Stimulated activated CD8-positive, alpha-beta memory T cell treated with anti-CD3 and anti-CD28 coated beads, Interleukin-7, amount 100 ng/mL, for 4 hours (primary cell): Measurements from ENCODE around the gene ANKS6.
"Not testable (repeated sequence)": the region's sequence is repeated elsewhere in the genome, so short reads cannot be mapped to it uniquely, and the experiment has no call there.

ENCODE experiments used
- DNase-seq, 2 donors: peaks; one replicate each; pipeline ENCODE4 v3.0.0-alpha.2; 2020; ENCODE audit warnings: low read depth in 2 of 2

ANKS6 gene

DNA sequence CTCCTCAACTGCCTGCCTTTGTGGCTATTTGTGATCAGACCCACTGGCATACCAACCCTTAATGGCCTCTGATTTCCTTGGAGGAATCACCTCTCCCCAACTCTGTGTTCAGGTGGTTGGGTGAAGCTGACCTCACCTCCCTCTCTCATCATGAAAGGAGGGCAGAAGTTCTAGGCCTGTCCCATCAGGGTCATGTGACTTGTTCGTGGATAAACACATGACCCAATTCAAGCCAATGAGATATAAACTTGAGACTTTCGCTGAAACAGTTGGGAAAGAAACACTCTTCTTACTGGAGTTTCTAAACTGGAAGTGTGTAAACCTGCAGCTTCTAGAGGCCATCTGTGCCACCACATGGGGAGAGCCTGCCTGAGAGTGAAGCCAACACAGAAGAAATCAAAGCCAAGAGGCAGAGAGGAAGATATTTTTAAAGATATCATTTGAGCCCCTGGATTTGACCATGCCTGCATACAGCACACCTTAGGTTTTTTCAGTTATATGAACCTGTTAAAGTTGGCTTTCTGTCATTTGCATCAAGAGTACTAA is 93.4 kb downstream of the ANKS6 start:
- no peak for DNase-seq

DNA sequence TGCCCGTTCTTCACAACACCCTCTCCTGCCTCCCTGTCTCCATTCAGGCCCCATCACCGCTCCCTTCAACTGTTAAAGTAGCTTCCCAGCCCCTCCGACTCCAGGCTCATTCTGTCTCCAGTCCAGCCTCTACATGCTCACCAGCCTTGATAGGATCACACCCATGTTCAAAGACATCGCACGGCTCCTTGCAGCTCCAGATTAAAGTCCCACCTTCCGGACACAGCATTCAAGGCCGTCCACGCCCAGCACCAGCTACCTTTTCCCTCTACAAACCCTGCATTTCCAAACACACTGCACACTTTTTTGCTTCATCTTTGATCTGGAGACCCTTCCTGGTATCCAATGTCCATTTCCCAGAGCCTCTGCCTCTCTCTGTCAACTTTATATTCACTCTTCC is 94.0 kb downstream of the ANKS6 start:
- no peak for DNase-seq

DNA sequence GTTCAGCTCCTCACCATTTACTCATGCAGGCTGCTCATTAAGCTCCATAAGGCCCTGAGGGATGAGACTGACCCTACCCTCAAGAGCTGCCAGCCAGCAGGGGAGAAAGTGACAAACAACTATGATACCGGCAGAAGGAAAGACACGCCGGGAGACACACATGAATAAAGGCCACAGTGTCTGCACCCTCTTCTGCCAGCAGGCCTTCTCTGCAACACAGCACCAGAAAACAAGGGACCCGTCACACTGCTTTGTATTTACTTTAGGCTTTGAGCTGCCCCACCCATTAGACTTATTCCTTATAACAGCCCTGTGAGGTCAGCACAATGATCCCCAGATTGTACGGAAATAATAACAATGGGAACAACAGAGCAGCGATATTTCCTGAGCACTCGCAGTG is 94.8 kb downstream of the ANKS6 start:
- no peak for DNase-seq

DNA sequence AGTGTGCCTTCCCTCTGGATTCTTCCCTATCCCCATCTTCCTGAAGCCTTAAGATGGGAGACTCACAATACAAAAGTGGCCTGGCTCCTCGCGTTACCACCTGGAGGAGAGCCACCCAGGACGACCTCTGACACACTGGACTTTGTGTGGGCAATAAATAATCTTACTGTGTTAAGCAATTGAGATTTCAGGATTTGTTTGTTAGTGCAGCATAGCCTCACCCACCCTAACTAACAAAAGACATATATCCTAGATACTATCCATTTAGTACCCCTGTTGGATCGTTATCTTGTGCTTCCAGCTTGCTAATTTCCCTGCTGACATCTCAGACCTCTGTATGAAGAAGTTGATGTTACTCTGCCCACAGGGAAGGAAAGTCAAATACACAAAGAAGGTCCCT is 95.6 kb downstream of the ANKS6 start:
- no peak for DNase-seq

DNA sequence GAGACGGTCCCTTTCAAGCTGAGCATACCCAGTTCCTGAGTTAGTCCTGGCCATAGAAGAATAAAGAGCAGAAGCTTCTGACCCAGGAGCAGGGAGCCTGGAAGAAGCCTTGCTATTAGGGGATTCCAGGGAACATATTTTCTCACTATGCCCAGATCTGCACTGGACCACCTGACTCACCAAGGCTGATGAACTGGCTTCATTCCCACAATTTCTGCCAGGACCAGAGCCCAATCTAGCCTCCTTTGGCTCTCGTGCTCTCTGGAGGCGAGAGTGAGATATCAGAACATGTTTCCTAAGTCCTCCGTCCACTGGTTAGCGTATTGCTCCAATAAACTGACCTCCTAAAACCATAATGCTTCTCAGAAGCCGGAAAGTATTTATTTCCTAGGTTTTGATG is 97.5 kb downstream of the ANKS6 start:
- no peak for DNase-seq

DNA sequence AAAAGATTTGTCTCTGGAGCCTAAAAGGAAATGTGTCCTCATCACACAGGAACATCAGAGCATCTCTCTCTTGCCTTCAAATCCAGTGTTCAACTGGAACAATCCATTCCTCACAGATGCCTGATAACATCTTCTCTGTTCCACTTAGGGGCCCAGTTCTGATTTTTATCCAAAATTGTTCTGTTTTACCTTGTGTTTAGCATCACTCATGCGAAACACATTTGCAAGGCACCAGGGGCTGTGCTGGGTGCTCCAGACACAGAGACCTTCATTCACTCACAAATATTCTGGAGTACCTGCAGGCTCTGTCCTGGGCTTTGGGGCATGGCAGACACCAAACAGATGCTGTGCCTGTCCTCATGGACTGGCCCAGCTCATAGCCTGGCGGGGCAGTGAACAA is 101.4 kb downstream of the ANKS6 start:
- no peak for DNase-seq

DNA sequence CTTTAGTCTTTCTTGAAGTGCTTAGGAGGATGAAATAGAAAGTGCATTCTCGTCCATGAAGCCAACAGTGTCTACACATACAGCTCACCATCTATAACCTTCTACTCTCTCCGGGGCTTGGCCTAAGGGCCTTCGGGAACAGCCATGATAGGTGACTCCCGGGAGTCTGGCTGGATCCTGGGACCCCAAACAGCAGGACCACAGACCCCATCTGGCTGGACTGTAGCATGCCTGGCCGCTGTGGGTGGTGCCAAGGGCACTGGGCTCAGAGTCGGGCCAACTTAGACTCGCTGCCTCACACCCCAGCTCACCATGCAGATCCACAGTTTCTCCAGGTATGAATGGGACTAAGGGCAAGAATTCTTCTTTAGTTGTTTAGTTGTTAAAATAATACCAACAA is 104.0 kb downstream of the ANKS6 start:
- no peak for DNase-seq

DNA sequence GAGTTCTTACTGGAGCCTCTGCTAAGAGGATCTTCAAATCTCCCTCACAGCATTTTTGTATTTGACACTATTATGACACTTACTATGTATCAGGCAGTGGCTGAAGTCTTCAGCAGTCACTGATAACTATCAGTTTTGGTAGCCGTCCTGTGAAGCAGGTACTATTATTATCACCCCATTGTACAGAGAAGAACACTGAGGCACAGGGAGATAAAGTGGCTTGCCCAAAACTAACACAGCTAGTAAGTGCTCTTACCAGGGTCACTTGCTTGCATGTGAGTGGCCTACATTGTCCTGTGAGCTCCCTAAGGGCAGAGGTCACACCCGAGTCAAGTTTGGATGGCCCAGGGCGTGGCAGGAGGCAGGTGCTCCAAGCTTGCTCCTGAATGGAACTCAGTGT is 104.5 kb downstream of the ANKS6 start:
- no peak for DNase-seq

DNA sequence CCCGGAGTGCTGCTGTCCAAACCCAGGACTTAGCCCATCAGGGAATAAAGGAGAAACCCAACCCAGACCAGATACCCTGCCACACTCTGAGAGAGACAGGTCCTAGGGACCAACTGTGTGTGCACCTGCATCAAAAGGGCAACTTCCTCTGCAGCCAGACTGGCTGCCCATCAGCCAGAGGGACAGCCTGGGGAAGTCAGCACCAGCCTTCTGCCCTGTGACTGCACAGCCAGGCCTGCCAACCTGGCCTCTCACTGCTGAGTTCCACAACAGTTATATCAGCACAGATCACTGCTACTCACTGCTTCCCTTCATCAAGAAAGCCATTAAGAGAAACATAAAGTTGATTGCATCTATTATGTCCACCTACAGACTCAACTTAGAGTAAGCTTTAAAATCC is 105.7 kb downstream of the ANKS6 start:
- no peak for DNase-seq

DNA sequence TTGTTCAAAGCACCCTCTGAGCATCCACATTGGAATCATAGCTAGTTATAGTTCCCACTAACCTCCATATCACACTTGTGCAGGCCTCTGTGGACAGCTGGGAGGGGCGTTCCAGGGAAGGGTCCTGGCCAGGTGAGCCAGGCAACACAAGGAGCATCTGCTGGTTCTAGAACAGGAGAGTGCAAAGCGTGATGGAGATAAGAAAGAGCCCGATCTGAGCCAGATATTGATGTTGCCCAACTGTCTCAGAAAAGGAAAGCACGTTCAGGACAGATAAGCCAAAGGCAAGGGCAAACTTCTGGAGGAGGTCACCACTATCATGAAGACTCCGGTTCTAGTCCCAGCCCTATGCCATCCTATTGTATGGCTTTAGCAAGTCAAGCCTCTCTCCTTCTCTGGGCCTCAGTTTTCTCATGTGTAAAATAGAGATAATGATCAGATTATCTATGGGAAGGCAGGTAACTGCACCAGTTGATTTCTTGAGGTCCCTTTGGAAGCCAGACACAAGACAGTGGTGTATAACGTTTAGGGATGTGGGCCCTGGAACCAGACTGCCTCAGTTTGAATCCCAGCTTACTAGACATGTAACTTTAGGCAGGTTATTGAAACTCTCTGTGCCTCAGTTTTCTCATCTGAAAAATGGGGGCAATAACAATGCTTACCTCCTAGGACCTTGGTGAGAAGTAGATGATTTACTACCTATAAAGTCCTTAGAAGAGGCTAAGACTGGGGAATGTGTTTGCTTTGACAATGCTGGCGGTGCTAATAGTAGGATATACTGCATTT is 107.5 kb downstream of the ANKS6 start:
- no peak for DNase-seq

DNA sequence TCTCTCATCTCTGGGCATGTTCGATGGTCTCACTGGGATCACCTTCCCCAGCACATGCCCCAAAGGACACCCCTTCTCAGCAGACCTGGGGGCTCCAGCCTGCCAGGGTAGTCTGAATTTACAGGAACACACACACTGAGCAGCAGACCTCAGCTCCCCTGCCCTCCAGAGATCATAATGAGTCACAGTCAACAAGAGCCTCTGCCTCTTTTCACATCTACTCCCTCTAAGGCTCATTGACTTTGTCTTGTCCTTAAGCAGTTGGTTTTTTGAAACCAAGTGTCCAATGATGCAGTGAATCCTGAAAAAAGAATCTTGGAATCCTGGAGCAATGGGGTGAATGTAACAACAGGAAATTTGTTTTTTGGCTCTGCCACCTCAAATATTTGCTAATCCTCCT is 108.4 kb downstream of the ANKS6 start:
- no peak for DNase-seq

DNA sequence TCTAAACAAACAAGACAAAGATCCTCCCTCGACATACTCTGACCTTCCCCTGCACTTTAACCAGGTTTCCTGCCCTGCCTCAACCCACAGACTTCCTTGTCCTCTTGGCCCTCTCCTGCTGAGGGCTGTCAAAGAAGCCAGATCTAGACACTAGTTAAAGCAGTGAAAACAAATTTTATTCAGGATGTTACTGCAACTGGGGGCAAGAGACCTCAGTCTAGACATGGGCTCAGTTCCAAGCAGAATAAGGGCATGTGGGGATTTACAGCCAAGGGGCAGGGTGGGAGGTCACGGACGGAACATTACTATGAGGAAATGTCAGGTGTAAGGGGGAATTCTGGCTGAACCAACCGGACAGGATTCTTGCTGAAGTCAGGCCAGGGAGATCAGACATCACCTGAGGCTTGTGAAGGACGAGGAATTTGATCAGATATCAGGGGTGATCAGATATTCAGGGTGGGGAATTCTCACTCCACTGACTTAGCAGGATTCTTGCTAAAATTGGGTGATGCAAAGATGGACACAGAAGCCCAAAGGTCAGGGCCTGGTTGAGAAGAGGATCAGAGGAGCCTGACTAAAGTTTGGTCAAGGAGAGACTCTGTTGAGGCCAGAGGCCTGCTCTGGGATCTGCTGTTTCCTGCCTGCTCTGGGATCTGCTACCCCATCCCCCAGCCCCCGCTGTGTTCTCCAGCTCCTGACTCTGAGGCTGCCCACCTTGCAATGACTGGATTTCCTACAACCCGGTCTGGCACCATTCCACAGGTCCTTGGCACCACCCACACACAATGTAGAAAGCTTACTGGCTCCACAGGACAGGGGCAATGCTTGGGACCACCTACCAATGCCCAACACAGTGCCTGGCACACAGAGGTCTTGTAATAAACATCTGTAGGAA is 109.1 kb downstream of the ANKS6 start:
- no peak for DNase-seq

DNA sequence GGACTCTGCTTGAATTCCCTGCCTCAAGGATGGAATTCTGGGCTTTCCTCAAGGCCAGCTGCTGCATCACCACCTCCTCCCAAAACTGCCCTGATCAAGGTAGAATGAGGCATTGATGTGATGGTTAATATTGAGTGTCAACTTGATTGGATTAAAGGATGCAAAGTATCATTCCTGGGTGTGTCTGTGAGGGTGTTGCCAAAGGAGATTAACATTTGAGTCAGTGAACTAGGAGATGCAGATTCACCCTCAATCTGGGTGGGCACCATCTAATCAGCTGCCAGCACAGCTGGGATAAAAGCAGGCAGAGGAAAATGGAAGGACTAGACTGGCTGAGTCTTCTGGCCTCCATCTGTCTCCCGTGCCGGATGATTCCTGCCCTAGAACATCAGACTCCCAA is 111.5 kb downstream of the ANKS6 start:
- not testable (repeated sequence) for DNase-seq
